GM12874 (cell line): Measurements from ENCODE around the gene LRP11.

Experiments used
- CTCF ChIP-seq: IDR thresholded peaks from 2 replicates; pipeline ENCODE4 v1.5.1; 2011; ENCODE audit warnings: low read depth, mild to moderate bottlenecking, control low read depth, low read length, moderate library complexity; ENCODE audit not compliant: insufficient read depth

Gene LRP11

GRCh38 chr6:149895048-149895590, 31.0 kb upstream of the LRP11 start:
- TF ChIP-seq CTCF: no peak

- TF ChIP-seq CTCF: no peak
These were observed 27.1 kb upstream of the LRP11 start for GRCh38 chr6:149891259-149891658.

- no peak for TF ChIP-seq CTCF
These were observed 26.5 kb upstream of the LRP11 start for GRCh38 chr6:149890629-149891045.

GRCh38 chr6:149889326-149889725, 25.2 kb upstream of the LRP11 start:
- TF ChIP-seq CTCF: no peak

GRCh38 chr6:149888659-149889058, 24.5 kb upstream of the LRP11 start:
- TF ChIP-seq CTCF: no peak

- no peak for TF ChIP-seq CTCF
These were observed 23.9 kb upstream of the LRP11 start for GRCh38 chr6:149888093-149888492.

- TF ChIP-seq CTCF: no peak
These were observed 23.2 kb upstream of the LRP11 start for GRCh38 chr6:149887343-149887742.
